ENCODE data around the gene MAPKAPK3. TPM values are rescaled to one million over a fixed set of nuclear protein-coding genes. Genes with fewer than 3 reads are reported as not detected.

The MAPKAPK3 gene
- total and polyA plus RNA-seq, 2 of the 8 experiments (the other 6 are each of a cell fraction or from before 2014, with no cell fraction given), result 65.4 to 99.8 TPM

DNA sequence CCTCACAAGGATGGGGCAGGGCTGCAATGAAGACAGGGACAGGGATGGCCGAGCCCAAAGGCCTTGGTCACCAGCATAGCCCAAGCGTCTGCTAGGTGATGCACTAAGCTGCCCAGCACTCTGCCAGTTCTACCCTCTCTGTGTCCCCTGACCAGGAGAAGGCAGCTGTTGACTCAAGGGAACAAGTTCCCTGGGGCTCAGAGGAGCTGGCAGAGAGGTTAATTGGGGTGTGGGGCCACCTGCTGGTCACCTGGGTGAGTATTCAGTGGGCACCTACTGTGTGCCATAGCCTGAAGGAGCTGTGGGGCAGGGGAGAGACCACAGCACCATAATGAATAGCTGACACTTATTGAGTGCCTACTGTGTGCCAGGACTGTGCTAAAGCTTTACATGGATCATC, 35.8 kb downstream of the MAPKAPK3 start:
- Histone ChIP-seq H3K27me3 (replicated peaks in 1 of 4; ENCODE audit: control insufficient read depth in 3 of 4, extremely low read depth in 1 of 4, insufficient read depth in 3 of 4, low read length in 3 of 4) (no peaks in the 10 kb centered on the region), H3K79me2 (ENCODE audit: control insufficient read depth in 1 of 2, insufficient read depth in 2 of 2, low read length in 2 of 2) (no peaks in the 10 kb centered on the region), H3K18ac (ENCODE audit: extremely low read depth, low read length) (no peak overlapping the region), H2BK20ac (ENCODE audit: low read length) (no peak overlapping the region), H3K27ac (ENCODE audit: low read depth, low read length) (no peak overlapping the region), H3K36me3 (ENCODE audit: control insufficient read depth in 2 of 4, insufficient read depth in 4 of 4, low read length in 3 of 4) (peaks cover 0 to under 1% (median 0%) of the 10 kb centered on the region in 4 experiments; a peak in 1 of 8 replicates), H2BK12ac (ENCODE audit: low read depth, low read length) (no peak overlapping the region), H2AK5ac (ENCODE audit: low read depth, low read length) (no peak overlapping the region), H3K4me3 (ENCODE audit: extremely low read depth in 1 of 4, insufficient read depth in 2 of 4, low read depth in 3 of 4, low read length in 4 of 4) (no peak overlapping the region), H4K20me1 (replicated peaks in 1 of 2; ENCODE audit: control insufficient read depth in 1 of 2, insufficient read depth in 2 of 2, low read length in 2 of 2) (peaks cover 0 to 2% of the 10 kb centered on the region in 2 experiments), H3K23me2 (ENCODE audit: low read depth, low read length) (no peaks in the 10 kb centered on the region), H2AFZ (ENCODE audit: low read length) (no peak overlapping the region), H3K79me1 (ENCODE audit: low read depth, low read length) (no peaks in the 10 kb centered on the region; the same call in none of the 2 replicates), H4K8ac (ENCODE audit: extremely low read depth, insufficient read depth, low read length) (no peak overlapping the region), H3K23ac (ENCODE audit: insufficient read length) (no peak overlapping the region), H3K56ac (replicated peaks; ENCODE audit: insufficient read length, low read depth, low read length) (no peak overlapping the region), H3K14ac (ENCODE audit: insufficient read length) (no peak overlapping the region), H2BK120ac (replicated peaks; ENCODE audit: low read depth, low read length) (no peak overlapping the region), H3K4ac (replicated peaks; ENCODE audit: insufficient read length, low read depth, low read length) (no peak overlapping the region), H2BK5ac (ENCODE audit: low read depth, low read length) (no peak overlapping the region), H3K4me1 (replicated peaks in 1 of 4; ENCODE audit: control insufficient read depth in 3 of 4, insufficient read depth in 4 of 4, low read length in 3 of 4) (peaks cover 0 to 18% (median 6%) of the 10 kb centered on the region in 4 experiments; a peak in 6 of 7 replicates), H3K9me3 (ENCODE audit: insufficient read depth in 2 of 2, low read depth in 1 of 2, low read length in 1 of 2) (no peaks in the 10 kb centered on the region), H3K9ac (replicated peaks in 1 of 4; ENCODE audit: extremely low read depth in 1 of 4, low read depth in 3 of 4, low read length in 3 of 4) (no peak overlapping the region), H4K5ac (ENCODE audit: insufficient read length, low read depth, low read length) (no peak overlapping the region), H4K91ac (replicated peaks; ENCODE audit: insufficient read length, low read length) (no peak overlapping the region), H2BK15ac (ENCODE audit: low read length) (no peak overlapping the region), H3K4me2 (ENCODE audit: insufficient read depth in 1 of 2, low read depth in 2 of 2, low read length in 2 of 2) (peak overlapping the region; percentile 5 to 40; a peak in 2 of 4 replicates)
- WGBS, 2 experiments (ENCODE audit: extremely low coverage in 1 of 2, insufficient coverage in 1 of 2, insufficient read length in 1 of 2, insufficient replicate concordance in 2 of 2, low coverage in 1 of 2, low lambda C conversion rate in 2 of 2, missing lambda C conversion rate in 1 of 2), result 62% methylated on average over 2 of the region's 2 CpGs; no CpG with 5 or more reads in 1 of the 2 experiments
- ChIA-PET CTCF (ENCODE audit: partially characterized antibody) (interaction anchor here (0.6 to 63.8 kb wide), 19 partner anchors 9 to 623 kb away, joined by 3 to 1262 read pairs (median 3); partner anchors contain the start of genes CISH, DOCK3 and MAPKAPK3), POLR2A (ENCODE audit: partially characterized antibody) (interaction anchor here (0.6 to 2.1 kb wide), 10 partner anchors 10 to 1054 kb away, joined by 3 to 15 read pairs (median 4); partner anchors contain the start of gene GRM2)
- FAIRE-seq (peak; percentile 39), DNase-seq (ENCODE audit: low read depth in 1 of 2, low spot score in 2 of 2) (peak; percentile 46 to 76)
- TF ChIP-seq EGR1 (IDR thresholded peaks at IDR 0.05; ENCODE audit: borderline replicate concordance, low read depth, low read length), result no peak
- peak; percentile 80 to 89 for TF ChIP-seq RAD21 (IDR thresholded peaks at IDR 0.05 in 1 of 2, conservative IDR thresholded peaks at IDR 0.05 in 1 of 2; ENCODE audit: low read depth in 2 of 2, low read length in 2 of 2)
- TF ChIP-seq, protein P1, sequence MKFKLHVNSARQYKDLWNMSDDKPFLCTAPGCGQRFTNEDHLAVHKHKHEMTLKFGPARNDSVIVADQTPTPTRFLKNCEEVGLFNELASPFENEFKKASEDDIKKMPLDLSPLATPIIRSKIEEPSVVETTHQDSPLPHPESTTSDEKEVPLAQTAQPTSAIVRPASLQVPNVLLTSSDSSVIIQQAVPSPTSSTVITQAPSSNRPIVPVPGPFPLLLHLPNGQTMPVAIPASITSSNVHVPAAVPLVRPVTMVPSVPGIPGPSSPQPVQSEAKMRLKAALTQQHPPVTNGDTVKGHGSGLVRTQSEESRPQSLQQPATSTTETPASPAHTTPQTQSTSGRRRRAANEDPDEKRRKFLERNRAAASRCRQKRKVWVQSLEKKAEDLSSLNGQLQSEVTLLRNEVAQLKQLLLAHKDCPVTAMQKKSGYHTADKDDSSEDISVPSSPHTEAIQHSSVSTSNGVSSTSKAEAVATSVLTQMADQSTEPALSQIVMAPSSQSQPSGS (IDR thresholded peaks at IDR 0.05; ENCODE audit: low read length), result peak; percentile 17; the same call in 1 of the 2 replicates
- no peak for TF ChIP-seq TCF12 (IDR thresholded peaks at IDR 0.05; ENCODE audit: low read depth, low read length)
- peak in 2 of 3 experiments; percentile 65 to 70; a peak in 3 of 4 replicates for TF ChIP-seq CTCF (IDR thresholded peaks at IDR 0.05; ENCODE audit: control extremely low read depth in 1 of 3, insufficient read depth in 1 of 3, low read depth in 1 of 3, low read length in 3 of 3)
- TF ChIP-seq TEAD4 (IDR thresholded peaks at IDR 0.05; ENCODE audit: low read depth, low read length), result no peak
- no peak for TF ChIP-seq SIN3A (conservative IDR thresholded peaks at IDR 0.05 in 1 of 2, IDR thresholded peaks at IDR 0.05 in 1 of 2; ENCODE audit: low read depth in 1 of 2, low read length in 2 of 2)
- TF ChIP-seq POLR2A (IDR thresholded peaks at IDR 0.05; ENCODE audit: control extremely low read depth in 1 of 2, low read depth in 2 of 2, low read length in 2 of 2), result no peak
- TF ChIP-seq SP4 (IDR thresholded peaks at IDR 0.05; ENCODE audit: low read length), result no peak
